Amygdala (tissue), 56 donors: ENCODE measurements around the gene PPP1R3E.

Experiments used
- DNase-seq, 56 donors: peaks; one replicate each; lab custom pipeline; 2025; lab: John Stamatoyannopoulos, UW

Gene PPP1R3E

DNA sequence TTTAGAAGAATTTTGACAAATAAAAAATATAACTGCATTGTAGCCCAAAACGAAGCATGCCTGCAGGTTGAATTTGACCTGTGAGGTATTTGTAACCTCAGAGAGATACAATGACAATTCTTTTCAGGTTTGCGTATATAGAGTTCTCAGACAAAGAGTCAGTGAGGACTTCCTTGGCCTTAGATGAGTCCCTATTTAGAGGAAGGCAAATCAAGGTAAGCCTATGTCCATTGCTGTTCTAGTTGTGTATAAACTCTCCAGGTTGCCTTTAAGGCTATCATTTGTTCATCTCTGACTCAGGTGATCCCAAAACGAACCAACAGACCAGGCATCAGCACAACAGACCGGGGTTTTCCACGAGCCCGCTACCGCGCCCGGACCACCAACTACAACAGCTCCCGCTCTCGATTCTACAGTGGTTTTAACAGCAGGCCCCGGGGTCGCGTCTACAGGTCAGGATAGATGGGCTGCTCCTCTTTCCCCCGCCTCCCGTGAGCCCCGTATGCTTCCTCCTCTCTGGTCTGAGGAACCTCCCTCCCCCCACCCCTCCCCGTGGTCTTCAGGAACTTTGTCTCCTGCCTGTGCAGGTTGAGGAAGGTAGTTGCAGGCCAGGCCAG lies 21.3 kb upstream of the PPP1R3E start:
- DNase-seq = no peak

DNA sequence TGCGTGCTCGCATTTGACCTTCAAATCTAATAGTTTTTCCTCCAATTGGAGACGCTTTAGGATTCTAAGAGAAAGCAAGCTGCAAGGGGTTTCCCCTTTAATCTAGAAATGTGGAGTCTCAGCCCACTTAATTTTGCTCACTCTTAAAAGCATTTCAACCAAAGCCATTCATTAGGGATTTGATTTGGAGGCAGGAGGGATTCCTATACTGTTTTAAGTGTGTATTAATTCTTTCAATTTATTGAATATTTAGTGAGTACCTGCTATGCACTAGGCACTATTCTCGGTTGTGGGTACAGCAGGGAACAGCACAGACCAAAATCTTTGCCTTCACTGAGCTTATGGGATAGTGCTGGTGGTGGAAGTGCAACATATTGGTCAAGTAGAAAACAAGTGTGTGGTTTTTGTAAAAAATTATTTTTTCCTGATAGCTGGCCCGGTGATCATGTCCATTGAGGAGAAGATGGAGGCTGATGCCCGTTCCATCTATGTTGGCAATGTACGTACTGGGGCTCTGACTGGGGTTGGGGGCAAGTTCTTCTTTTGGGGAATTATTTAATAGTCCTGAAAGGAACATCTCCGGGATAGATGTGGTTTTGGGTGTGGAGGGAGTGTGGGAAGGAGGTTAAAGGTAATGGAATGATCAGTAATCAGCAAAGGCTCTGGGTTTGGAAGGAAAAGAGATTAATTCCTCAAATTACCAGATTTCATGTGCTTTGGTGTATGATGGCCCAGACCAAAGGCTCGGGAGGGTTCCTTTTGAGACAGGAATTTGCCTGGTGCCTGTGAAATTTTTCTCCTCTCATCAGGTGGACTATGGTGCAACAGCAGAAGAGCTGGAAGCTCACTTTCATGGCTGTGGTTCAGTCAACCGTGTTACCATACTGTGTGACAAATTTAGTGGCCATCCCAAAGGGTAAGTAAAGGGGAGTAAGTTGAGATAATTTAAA lies 20.2 kb upstream of the PPP1R3E start:
- DNase-seq = no peak

DNA sequence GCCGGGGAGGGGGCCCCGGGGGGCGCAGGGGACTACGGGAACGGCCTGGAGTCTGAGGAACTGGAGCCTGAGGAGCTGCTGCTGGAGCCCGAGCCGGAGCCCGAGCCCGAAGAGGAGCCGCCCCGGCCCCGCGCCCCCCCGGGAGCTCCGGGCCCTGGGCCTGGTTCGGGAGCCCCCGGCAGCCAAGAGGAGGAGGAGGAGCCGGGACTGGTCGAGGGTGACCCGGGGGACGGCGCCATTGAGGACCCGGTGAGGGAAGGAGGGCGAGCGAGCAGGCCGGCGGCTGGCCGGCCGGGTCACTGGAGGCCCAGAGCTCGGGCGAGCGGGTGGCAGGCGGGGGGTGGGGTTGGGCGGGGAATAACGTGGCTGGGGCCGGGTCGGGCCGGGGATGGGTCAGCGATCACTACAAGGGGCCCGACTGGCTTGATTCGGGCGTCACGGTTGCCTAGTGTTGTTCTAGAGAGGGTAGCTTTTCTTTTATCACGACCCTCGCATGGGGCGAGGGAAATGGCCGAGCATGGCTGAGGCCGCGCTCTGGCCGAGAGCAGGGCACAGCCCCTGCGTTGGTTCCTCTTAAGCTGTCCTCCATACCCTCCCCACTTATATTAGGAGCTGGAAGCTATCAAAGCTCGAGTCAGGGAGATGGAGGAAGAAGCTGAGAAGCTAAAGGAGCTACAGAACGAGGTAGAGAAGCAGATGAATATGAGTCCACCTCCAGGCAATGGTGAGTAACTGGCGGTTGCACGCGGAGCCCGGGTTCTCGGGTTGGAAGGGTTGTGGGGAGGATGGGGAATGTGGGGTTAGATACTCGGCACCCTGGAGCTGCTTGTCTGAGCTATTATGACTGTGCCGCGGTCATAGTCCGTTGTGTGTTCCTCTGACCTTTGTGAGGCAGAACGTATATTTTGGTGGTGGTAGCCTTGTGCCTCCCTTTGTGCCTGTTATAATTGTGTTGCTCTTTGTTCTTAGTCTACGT lies 19.2 kb upstream of the PPP1R3E start:
- DNase-seq = peak in 16 of 56 donors; percentile 42 to 77 (median 61)

DNA sequence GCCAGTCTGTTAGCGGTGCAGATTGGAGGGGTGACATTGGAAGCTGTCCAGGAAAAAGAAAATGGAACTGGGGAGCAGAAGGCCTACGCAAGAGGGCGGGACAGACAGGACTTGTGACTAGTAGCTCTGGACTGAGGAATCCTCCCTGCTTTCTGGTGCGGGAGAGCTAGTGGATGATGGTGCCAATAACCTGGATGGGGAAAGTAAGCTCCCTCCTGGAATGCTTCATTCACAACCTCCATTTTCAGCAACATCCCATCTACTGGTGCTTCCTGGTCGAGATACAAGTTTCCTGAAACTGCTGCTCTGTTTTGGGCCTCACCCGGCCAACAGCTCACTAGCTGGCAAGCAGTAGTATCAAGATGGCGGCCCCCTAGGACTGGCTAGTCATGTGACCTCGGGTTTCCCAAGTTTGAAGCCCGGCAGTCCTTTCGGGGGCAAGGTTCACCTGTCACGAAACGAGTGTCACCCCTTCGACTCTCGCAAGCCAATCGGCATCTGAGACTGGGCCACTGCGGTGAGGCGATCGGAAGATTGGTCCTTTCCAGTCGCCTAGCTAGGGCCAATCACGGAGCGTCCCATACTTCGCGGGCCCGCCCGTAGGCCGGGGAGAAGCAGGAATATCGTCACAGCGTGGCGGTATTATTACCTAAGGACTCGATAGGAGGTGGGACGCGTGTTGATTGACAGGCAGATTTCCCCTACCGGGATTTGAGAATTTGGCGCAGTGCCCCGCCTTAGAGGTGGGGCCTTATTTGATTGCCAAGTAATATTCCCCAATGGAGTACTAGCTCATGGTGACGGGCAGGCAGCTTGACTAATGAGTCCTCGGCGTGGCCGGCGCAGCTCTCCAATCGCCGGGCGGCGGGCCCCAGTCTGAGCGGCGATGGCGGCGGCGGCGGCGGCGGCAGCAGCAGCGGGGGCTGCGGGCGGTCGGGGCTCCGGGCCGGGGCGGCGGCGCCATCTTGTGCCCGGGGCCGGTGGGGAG lies 18.2 kb upstream of the PPP1R3E start, which contains the start of gene PABPN1:
Gene PABPN1, plus strand, starts transcription at position 874 of the 988 bp plus-strand sequence. Its CDS starts 13 bp downstream, at position 887.
- peak; percentile 75 to 100 (median 99) for DNase-seq

DNA sequence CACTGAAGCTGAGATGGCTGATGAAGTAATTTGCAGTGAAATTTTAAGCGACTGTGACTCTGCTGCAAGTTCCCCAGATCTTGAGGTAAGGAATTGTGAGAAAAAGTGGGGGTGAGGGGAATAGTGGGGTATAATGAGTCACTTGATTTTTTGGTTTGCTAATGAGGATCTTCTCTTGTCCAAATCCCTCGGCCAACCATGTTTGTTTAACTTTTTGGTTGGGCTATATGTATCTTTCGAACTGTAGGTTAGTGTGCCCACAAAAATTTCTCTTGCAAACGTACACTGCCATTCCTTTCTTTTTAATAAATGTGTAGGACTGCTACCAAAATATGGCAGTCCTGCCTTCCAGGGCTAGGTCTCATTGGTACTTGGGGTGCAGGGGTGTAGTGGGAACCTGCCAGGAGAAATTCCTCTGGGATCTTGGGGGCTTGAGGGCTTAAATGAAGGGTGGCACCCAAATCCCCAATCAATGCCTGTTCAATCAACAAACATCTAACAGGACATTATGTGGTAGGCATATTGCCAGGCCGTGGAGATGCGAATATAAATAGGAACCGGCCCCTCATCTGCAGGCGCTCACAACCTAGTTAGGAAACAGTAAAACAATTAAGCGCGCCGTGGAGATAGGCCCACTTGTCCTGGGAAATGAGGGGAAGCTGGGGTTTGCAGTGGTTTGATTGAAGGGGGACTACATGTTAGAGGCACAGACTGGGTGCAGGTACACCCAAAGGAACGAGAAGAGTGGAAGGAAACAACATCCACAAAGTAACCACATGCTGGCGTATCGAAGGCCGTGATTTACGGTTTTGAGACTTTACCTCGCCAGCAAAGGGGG lies 17.3 kb upstream of the PPP1R3E start:
- no peak for DNase-seq

DNA sequence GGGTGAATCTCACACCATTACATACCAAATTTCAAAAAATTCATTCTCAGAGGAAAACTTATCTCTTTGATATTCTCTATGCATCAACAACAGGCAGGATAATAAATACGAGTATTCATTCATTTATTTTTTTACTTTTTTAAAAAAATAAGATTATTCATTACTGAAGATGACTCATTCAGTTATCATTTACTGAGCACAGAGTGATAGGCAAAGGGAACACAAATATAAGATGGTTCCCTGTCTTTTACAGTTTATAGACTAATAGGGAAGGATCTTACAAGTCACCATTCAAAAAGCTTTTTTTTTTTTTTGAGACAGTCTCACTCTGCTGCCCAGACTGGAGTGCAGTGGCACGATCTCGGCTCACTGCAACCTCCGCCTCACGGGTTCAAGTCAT lies 13.6 kb upstream of the PPP1R3E start:
- DNase-seq = no peak

DNA sequence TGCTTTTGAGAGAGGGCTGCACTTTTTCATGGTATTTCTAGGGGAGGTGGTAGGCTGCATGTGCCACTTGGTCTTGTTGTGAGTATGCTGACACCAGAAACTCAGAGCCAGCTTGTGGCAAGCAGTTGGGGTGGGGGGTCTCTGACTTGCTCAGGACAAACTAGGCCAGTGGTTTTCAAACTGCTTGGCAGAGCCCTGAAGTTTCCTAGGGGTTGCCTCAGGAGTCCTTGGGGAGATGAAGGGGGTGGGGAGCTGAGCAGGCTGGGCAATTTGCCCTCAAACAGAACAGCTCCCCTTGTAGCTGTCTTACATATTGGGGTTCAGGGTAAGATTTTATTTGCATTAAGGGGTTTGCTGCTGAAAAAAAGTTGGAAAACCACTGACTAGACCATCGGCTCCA lies 7.9 kb upstream of the PPP1R3E start:
- no peak for DNase-seq

DNA sequence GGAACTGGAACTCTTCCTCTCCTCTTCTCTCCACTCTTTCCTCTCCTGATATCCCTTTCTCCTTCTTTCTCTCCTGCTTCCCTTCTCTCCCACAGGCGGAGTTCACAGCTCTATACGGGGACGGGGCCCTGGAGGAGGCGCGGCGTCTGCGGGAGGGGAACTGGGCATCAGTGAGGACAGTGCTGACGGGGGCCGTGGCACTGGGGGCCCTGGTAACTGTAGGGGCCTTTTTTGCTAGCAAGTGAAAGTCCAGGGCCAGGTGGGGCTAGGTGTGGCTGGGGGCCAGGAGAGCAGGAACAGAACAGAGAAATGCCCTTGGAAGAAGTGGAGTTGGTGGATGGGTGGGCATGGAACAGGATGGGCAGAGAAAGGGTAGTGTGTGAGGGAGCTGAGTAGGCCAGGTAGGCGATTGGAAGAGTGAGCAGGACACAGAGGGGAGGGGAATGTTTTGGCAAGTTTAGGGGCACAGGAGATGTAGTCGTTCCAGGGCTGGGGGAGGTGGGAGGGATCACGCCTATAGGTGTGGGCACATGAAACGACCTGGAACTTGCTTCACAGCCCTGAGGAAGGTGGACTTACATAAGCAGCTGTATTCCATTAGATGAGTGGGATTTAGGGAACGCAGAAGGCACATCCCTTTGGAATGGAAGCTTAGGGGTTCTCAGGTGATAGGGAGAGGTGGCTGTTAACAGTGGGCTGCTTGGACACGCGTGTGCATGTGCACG lies 6.2 kb upstream of the PPP1R3E start:
- no peak for DNase-seq

DNA sequence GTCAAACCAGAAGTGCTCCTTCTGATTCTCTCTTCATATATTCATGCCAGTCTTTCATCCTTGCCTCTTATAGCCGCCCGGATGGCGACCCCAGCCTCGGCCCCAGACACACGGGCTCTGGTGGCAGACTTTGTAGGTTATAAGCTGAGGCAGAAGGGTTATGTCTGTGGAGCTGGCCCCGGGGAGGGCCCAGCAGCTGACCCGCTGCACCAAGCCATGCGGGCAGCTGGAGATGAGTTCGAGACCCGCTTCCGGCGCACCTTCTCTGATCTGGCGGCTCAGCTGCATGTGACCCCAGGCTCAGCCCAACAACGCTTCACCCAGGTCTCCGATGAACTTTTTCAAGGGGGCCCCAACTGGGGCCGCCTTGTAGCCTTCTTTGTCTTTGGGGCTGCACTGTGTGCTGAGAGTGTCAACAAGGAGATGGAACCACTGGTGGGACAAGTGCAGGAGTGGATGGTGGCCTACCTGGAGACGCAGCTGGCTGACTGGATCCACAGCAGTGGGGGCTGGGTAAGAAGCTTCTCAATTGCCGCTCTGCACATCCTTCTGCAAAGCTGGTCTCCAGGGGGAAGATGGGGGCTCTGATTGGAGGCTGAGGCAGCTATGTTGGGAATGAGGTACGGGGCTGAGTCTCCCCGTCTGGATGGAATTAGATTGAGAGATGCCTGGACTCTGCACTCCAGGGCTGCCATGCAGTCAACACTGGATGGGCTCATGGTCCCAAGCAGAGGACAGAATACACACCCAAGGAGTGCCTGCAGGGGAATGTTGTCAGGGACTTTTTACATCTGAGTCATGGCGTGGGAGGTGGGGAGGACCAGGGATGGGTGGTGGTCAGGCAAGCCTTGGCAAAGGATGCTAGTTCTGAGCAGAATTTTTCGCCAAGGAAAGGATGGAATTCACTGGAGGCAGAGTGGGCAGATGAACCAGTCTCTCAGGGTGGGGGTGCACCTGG lies 5.3 kb upstream of the PPP1R3E start:
- no peak for DNase-seq

DNA sequence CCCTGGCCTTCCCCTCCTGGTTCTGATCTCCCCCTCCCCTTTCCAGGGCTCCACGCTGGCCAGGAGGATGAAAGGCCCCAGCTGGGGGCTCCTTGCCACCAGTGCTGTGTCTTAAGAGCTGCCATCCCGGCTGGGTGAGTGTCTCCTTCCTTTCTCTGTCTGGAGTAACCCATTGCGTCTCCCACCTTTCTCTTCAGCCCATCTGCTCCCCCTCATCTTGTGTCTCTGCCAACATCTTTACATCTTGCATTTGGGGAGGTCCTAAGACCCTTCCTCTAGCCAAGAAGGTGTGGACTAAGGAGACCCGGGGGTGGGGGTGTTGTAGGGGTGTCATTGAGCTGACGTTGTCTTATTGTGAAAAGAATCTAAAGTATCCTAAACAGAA lies 4.5 kb upstream of the PPP1R3E start:
- DNase-seq = no peak

DNA sequence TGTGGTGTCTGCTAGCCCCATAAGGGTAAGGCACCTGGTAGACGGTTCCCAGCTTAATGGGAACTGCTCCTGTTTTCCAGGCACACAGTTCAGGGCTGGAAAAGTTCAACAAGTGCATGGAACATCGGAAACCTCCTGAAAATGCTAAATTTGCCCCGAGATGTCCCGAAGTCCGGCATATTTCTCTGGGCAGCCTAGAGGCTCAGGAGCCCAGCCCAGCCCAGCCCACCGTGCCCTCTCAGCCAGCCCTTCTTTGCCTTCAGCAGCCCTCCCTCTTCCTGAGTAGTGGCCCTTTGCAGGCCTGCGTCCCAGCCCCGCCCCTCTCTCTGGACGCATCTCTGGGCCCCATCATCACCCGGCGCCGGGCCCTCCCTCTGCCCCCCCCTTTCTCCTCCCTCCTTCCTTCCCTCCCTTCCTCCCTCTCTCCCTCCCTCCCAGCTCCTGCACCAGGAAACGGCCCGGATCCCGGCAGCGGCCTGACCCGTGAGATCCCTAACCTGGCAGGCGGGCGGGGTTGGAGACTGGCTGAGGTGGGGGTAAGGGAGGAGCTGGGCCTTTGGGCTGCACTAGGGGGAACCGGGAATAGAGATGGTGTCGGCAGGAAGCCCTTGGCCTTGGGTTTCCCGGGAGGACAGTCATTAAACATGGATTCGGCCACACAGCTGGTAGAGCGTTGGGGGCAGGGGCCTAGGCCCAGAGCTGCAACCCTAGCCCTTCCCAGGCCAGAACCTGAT lies 3.9 kb upstream of the PPP1R3E start, which contains the start of gene BCL2L2:
Gene BCL2L2, plus strand, starts transcription at position 422 of the 734 bp plus-strand sequence. CDS start 935 bp downstream, outside the sequence.
- DNase-seq = peak; percentile 33 to 94 (median 86)

DNA sequence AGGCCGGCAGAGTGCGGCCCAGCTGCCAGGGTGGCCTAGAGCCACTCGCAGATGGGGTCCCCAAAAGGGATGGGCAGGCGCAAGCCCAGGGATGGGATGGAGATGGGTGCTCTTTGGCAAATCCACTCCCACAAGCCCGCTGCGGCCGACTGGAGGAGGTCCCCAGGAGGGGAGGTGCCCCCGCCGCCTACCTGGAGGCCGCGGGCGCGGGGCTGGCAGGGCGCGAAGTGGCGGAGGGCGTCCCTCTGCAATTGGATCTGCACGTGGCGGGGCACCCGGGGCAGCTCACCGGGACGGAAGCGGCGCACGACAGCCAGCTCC lies 730 bp downstream of the PPP1R3E start:
- no peak for DNase-seq

DNA sequence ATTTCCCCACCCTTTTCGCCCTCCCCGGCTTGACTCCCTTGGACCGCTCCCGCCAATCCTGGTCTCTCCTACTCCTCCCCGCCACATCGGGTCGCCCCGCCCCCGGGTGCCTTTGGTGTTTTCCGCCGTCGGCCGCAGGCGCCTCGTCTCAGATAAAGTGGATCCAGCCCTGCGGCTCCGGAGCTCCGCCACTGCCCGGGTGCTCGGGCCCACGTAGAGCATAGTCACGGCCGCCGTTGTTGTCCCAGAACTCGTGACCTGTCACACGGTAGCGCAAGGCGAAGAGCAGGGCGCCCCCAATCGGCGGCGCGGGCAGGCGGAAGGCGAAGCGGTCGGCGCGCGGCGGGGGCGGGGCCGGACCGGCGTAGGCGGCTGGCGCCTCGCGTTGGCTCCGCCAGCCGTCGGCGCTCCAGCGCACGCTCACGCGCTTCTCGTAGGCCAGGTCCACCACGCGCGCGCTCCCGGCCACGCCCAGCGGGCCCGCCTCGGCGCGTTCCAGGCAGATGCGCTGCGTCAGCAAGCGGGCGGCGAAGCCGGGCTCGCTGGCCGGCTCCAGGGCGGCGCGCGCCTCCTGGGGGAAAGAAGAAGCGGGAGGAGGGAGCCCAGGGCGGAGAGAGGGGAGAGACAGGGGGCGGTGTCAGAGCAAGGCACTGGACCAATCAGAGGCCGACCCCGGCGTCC lies 1.2 kb downstream of the PPP1R3E start:
- peak; percentile 79 to 100 (median 97) for DNase-seq

DNA sequence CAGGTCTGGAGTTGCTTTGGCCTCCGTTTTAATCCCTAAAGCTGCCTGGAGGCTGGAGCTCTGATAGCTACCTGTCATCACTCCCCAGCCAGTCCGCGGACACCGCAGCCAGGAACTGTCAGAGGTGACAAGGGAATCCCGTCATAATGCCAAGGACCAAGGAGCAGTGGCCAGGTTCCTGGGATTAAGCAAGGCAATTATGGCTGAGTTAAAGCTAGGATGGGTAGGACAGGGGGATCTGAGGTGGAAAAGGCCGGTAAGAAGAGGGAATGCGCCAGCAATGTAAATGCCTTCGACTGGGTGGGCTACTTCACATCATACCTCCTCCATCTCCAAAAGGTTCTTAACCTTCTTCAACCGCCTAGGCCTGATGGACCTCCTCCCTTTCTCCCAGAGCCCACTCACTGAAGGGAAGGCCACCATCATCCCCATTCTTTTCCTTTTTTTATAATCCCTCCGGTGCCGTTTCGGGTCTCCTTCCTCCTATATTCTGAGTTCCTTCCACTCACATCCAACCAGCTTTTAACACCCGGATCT lies 1.9 kb downstream of the PPP1R3E start:
- DNase-seq = peak in 11 of 56 donors; percentile 11 to 73 (median 50)
